Peyer's patch (tissue), 4 donors: Measurements from ENCODE around the gene ACACA. TPM values are rescaled to one million over a fixed set of nuclear protein-coding genes. Genes with fewer than 3 reads are reported as not detected.

Experiments used
- DNase-seq, 3 donors: peaks; one replicate each; pipeline ENCODE4 v3.0.0-alpha.2; 2017 to 2019
- H3K27ac ChIP-seq, 4 donors: fragments of 200-600 bp; sonication (generic); one replicate each; pipeline ENCODE4 v1.5.1; 2016 to 2019
- H3K27me3 ChIP-seq, 2 donors: fragments of 200-600 bp; sonication (generic); one replicate each; pipeline ENCODE4 v1.5.1; 2019
- H3K36me3 ChIP-seq, 3 donors: fragments of 200-600 bp; sonication (generic); one replicate each; pipeline ENCODE4 v1.5.1; 2016 to 2019
- H3K4me1 ChIP-seq, 4 donors: fragments of 200-600 bp; sonication (generic); one replicate each; pipeline ENCODE4 v1.5.1; 2016 to 2019
- H3K4me3 ChIP-seq, 4 donors: fragments of 200-600 bp; sonication (generic); 1 replicate in 3 of 4; 2 replicates in 1 of 4; pipeline ENCODE4 v1.5.1; 2016 to 2019; ENCODE audit warnings: mild to moderate bottlenecking in 1 of 4
- H3K9me3 ChIP-seq, 4 donors: fragments of 200-600 bp; sonication (generic); one replicate each; pipeline ENCODE4 v1.5.1; 2016 to 2019; ENCODE audit warnings: mild to moderate bottlenecking in 1 of 4
- CTCF ChIP-seq, 6 experiments: fragments of 450-650 bp in 4 of 6; fragments of 200-600 bp in 2 of 6; sonication (generic) in 1 of 6; IDR thresholded peaks; one replicate each; pipeline ENCODE4 v1.5.1; 2017 to 2019; ENCODE audit warnings: antibody characterized with exemption in 6 of 6, mild to moderate bottlenecking in 3 of 6, moderate library complexity in 1 of 6
- POLR2A ChIP-seq, 2 donors: fragments of 450-650 bp; IDR thresholded peaks; one replicate each; pipeline ENCODE4 v1.5.1; 2017; ENCODE audit warnings: antibody characterized with exemption in 2 of 2, mild to moderate bottlenecking in 2 of 2, moderate library complexity in 2 of 2
- total RNA-seq, 4 donors: library from RNA; depleted of rRNA; stranded (reverse); fragments of >200 nt; gene quantifications; one replicate each; pipeline ENCODE4 v1.1.0, GENCODE V29; 2016

The ACACA gene
- total RNA-seq, 4 donors from 2014 or later: 31.7 to 71.7 (median 43.0) TPM

GRCh38 chr17:37103231-37103630 lies 303.4 kb downstream of the ACACA start:
- no peak for TF ChIP-seq POLR2A (IDR thresholded peaks at IDR 0.05)
- no peak for TF ChIP-seq CTCF (IDR thresholded peaks at IDR 0.05)

GRCh38 chr17:37101306-37101705 lies 305.3 kb downstream of the ACACA start:
- no peaks in the 10 kb centered on the region for H3K27me3 ChIP-seq
- TF ChIP-seq CTCF (IDR thresholded peaks at IDR 0.05): no peak
- no peak for TF ChIP-seq POLR2A (IDR thresholded peaks at IDR 0.05)
- no peak for DNase-seq
- no peak overlapping the region for H3K4me3 ChIP-seq
- H3K4me1 ChIP-seq: no peaks in the 10 kb centered on the region
- H3K36me3 ChIP-seq: peaks cover 0 to 23% (median 0%) of the 10 kb centered on the region in 3 donors
- no peak overlapping the region for H3K27ac ChIP-seq
- no peaks in the 10 kb centered on the region for H3K9me3 ChIP-seq

More at GRCh38 chr17:37103231-37103630, 303.4 kb downstream of the ACACA start:
- H3K4me3 ChIP-seq: no peak overlapping the region
- no peak for DNase-seq
- H3K36me3 ChIP-seq: peaks cover 0 to 11% (median 0%) of the 10 kb centered on the region in 3 donors
- no peaks in the 10 kb centered on the region for H3K4me1 ChIP-seq
- no peaks in the 10 kb centered on the region for H3K27me3 ChIP-seq
- no peaks in the 10 kb centered on the region for H3K9me3 ChIP-seq
- H3K27ac ChIP-seq: no peak overlapping the region

GRCh38 chr17:37100231-37100630 lies 306.4 kb downstream of the ACACA start:
- no peaks in the 10 kb centered on the region for H3K27me3 ChIP-seq
- H3K4me1 ChIP-seq: no peaks in the 10 kb centered on the region
- no peak overlapping the region for H3K27ac ChIP-seq
- H3K9me3 ChIP-seq: no peaks in the 10 kb centered on the region
- peaks cover 0 to 29% (median 0%) of the 10 kb centered on the region in 3 donors for H3K36me3 ChIP-seq
- TF ChIP-seq CTCF (IDR thresholded peaks at IDR 0.05) (no peak), POLR2A (IDR thresholded peaks at IDR 0.05) (no peak)
- H3K4me3 ChIP-seq: no peak overlapping the region
- DNase-seq: no peak

- DNase-seq: no peak
- no peak for TF ChIP-seq POLR2A (IDR thresholded peaks at IDR 0.05)
- no peak for TF ChIP-seq CTCF (IDR thresholded peaks at IDR 0.05)
- Histone ChIP-seq H3K27me3 (no peaks in the 10 kb centered on the region), H3K27ac (no peak overlapping the region), H3K36me3 (peaks cover 0 to 24% (median 0%) of the 10 kb centered on the region in 3 donors), H3K9me3 (no peaks in the 10 kb centered on the region), H3K4me3 (no peak overlapping the region), H3K4me1 (no peaks in the 10 kb centered on the region)
These were observed 307.5 kb downstream of the ACACA start for GRCh38 chr17:37098910-37099664.

GRCh38 chr17:37098152-37098551 lies 308.5 kb downstream of the ACACA start:
- TF ChIP-seq POLR2A (IDR thresholded peaks at IDR 0.05): no peak
- no peak for TF ChIP-seq CTCF (IDR thresholded peaks at IDR 0.05)
- no peak for DNase-seq
- Histone ChIP-seq H3K27me3 (no peaks in the 10 kb centered on the region), H3K4me3 (no peak overlapping the region), H3K27ac (no peak overlapping the region), H3K4me1 (no peaks in the 10 kb centered on the region), H3K36me3 (peaks cover 0 to 22% (median 0%) of the 10 kb centered on the region in 3 donors), H3K9me3 (no peaks in the 10 kb centered on the region)
